ENCODE data around the gene FIZ1.

Gene FIZ1

DNA sequence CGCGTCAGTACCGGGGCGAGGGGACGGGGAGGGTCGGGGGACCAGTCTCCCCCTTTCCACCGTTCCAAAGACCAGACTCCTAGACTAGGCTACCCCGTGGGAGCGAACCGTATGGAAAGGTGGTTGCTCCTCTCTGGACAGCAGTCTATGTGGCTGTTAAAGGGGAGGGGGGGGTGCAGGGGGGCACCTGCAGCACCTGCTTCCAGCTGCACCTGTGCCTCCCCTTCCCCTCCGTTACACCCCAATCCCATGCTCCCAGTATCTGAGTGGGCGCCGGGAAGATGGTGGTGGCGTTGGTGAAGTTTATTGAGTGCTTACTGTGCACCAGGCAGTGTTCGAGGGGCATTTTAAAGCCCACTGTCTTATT is 1.3 kb upstream of the FIZ1 start:
- Histone ChIP-seq H3K4me1 (ENCODE audit: control insufficient read depth, insufficient read depth, low read depth, low read length) (peaks cover 17% of the 10 kb centered on the region), H2BK5ac (ENCODE audit: low read depth, low read length, poor library complexity, severe bottlenecking) (peak overlapping the region; percentile 35), H2BK15ac (ENCODE audit: low read depth, poor library complexity, severe bottlenecking) (peak overlapping the region; percentile 70), H3K36me3 (ENCODE audit: control insufficient read depth in 1 of 2, insufficient read depth in 2 of 2, low read depth in 1 of 2, low read length in 2 of 2) (peaks cover 17 to 36% of the 10 kb centered on the region in 2 experiments), H2AK5ac (ENCODE audit: low read length, severe bottlenecking) (peak overlapping the region; percentile 11), H3K27ac (ENCODE audit: low read length, poor library complexity, severe bottlenecking) (peak overlapping the region; percentile 41), H3K79me1 (replicated peaks; ENCODE audit: low read length, poor library complexity, severe bottlenecking) (peaks cover 40% of the 10 kb centered on the region), H2AFZ (ENCODE audit: low read depth, low read length) (no peak overlapping the region), H3K9me3 (ENCODE audit: control insufficient read depth, low read length) (no peaks in the 10 kb centered on the region), H3K4ac (ENCODE audit: low read depth in 1 of 2, low read length in 2 of 2) (peak overlapping the region; percentile 73 to 99), H3K18ac (ENCODE audit: low read depth in 1 of 2, low read length in 2 of 2) (peak overlapping the region; percentile 85 to 88), H3K4me2 (ENCODE audit: low read length, poor library complexity, severe bottlenecking) (peak overlapping the region; percentile 86), H3K27me3 (ENCODE audit: control insufficient read depth in 1 of 2, insufficient read depth in 1 of 2, low read length in 2 of 2) (no peaks in the 10 kb centered on the region), H2BK12ac (ENCODE audit: low read length in 2 of 2) (peak overlapping the region; percentile 37 to 75), H4K8ac (ENCODE audit: low read length) (peak overlapping the region; percentile 92), H4K91ac (ENCODE audit: low read length) (peak overlapping the region; percentile 95), H3K23ac (ENCODE audit: low read length in 2 of 2) (peak overlapping the region in 1 of 2 experiments; percentile 73), H2BK120ac (ENCODE audit: low read depth, low read length) (peak overlapping the region; percentile 90), H3K9ac (ENCODE audit: low read length) (peak overlapping the region; percentile 84), H3K4me3 (ENCODE audit: insufficient read depth in 1 of 2, low read depth in 1 of 2, low read length in 2 of 2) (peak overlapping the region; percentile 80 to 87), H3K14ac (ENCODE audit: low read length in 2 of 2) (peak overlapping the region in 1 of 2 experiments; percentile 87)
- WGBS, result 45% methylated on average over 4 of the region's 15 CpGs
- DNase-seq, result no peak

DNA sequence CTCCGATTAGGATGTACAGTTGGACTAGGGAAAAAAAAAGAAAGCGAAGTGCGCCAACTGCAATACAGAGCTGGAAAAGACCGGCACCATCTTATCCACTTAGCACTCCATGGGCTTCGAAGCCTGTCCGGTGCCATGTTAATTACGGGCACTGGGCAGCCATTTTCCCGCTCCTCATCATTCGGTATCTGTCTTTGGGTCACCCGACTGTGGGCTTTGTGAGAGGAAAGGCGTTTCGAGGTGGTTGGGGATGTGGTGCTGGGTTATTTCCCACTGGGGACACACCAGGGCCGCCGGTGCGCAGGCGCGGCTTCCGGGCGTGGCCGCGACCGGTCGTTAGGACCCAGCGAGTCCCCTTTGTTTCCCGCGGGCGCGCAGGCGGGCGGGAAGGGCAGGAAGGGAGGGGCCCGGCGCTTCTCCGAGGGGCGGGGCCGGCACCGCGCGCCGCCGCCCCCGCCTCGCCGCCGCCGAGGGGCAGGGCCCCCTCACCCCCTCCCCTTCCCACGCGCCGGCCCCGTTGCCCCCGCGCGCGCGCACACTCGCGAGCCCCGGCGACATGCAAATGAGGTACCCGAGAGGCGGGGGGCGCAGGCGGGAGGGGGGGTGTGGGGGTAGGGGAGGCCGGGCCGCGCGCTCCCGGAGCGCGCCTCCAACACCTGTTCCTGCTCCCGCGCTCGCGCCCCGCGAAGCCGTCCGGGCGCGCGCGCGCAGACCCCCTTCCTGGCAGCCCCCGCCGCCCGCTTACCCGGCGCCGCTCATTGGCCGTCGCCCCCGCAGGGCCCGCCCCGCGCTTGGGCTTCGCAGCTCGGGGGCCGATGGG is 735 bp upstream of the FIZ1 start, which contains the start of gene ZNF524:
Gene ZNF524, plus strand, starts transcription at position 447 of the 820 bp plus-strand sequence. CDS start 1,825 bp downstream, outside the sequence.
- peaks cover 42% of the 10 kb centered on the region for H3K79me1 ChIP-seq (replicated peaks; ENCODE audit: low read length, poor library complexity, severe bottlenecking)
- H3K9ac ChIP-seq (ENCODE audit: low read length), result peak within 1 kb of the TSS; percentile 99
- peak within 1 kb of the TSS; percentile 97 for H3K27ac ChIP-seq (ENCODE audit: low read length, poor library complexity, severe bottlenecking)
- peak; percentile 96 for DNase-seq
- peak within 1 kb of the TSS in 1 of 2 experiments; percentile 91 for H3K14ac ChIP-seq (ENCODE audit: low read length in 2 of 2)
- peak within 1 kb of the TSS; percentile 99 for H2BK15ac ChIP-seq (ENCODE audit: low read depth, poor library complexity, severe bottlenecking)
- peak within 1 kb of the TSS; percentile 97 for H2BK5ac ChIP-seq (ENCODE audit: low read depth, low read length, poor library complexity, severe bottlenecking)
- H2AFZ ChIP-seq (ENCODE audit: low read depth, low read length), result peak within 1 kb of the TSS; percentile 85
- H4K91ac ChIP-seq (ENCODE audit: low read length), result peak within 1 kb of the TSS; percentile 100
- H3K4me2 ChIP-seq (ENCODE audit: low read length, poor library complexity, severe bottlenecking), result peak within 1 kb of the TSS; percentile 86
- no peaks in the 10 kb centered on the region for H3K9me3 ChIP-seq (ENCODE audit: control insufficient read depth, low read length)
- H4K8ac ChIP-seq (ENCODE audit: low read length), result peak within 1 kb of the TSS; percentile 99
- H3K4me1 ChIP-seq (ENCODE audit: control insufficient read depth, insufficient read depth, low read depth, low read length), result peaks cover 17% of the 10 kb centered on the region
- peak within 1 kb of the TSS; percentile 97 for H2BK120ac ChIP-seq (ENCODE audit: low read depth, low read length)
- peak within 1 kb of the TSS; percentile 92 for H2AK5ac ChIP-seq (ENCODE audit: low read length, severe bottlenecking)
- peak within 1 kb of the TSS; percentile 70 to 75 for H2BK12ac ChIP-seq (ENCODE audit: low read length in 2 of 2)
- 0% methylated on average over 33 of the region's 97 CpGs for WGBS
- H3K36me3 ChIP-seq (ENCODE audit: control insufficient read depth in 1 of 2, insufficient read depth in 2 of 2, low read depth in 1 of 2, low read length in 2 of 2), result peaks cover 23 to 42% of the 10 kb centered on the region in 2 experiments
- peak within 1 kb of the TSS; percentile 98 to 99 for H3K4ac ChIP-seq (ENCODE audit: low read depth in 1 of 2, low read length in 2 of 2)
- H3K18ac ChIP-seq (ENCODE audit: low read depth in 1 of 2, low read length in 2 of 2), result peak within 1 kb of the TSS; percentile 97 to 100
- H3K4me3 ChIP-seq (ENCODE audit: insufficient read depth in 1 of 2, low read depth in 1 of 2, low read length in 2 of 2), result peak within 1 kb of the TSS; percentile 80 to 98
- H3K23ac ChIP-seq (ENCODE audit: low read length in 2 of 2), result peak within 1 kb of the TSS in 1 of 2 experiments; percentile 73
- no peaks in the 10 kb centered on the region for H3K27me3 ChIP-seq (ENCODE audit: control insufficient read depth in 1 of 2, insufficient read depth in 1 of 2, low read length in 2 of 2)

DNA sequence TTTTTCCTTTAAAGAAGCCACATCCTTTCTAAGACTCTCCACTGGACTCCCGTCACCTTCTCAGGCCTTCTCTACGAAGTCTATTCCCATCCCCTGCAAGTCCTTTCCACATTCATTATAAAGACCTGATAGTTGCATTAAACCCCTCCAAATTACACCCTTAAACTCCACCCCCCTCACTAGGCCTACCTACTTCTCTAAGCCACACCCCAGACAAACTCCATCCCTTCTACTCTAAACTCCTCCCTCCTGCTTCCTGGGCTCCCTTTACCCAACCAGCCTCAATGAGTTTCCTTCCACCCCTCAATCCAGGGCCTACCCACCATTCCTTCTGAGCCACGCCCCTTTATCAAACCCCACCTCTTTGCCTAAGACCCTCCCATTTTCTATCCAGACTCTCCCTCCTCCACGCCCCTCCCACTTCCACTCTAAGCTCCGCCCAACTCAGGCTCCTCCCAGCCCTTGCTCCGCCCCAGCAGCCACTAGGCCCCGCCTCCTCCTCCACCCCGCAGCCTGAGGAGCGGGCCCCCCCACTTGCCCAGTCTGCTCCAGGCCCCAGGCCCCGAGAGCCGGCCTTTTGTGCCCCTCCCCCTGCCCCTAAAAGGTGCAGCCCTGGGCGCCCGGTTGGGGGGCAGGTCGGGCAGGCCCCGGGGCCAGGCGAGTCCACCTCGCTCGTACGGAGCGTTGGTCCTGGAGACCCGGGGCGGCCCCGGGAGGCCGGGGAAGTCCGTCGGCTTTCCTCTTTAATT is 424 bp downstream of the FIZ1 start:
- H4K8ac ChIP-seq (ENCODE audit: low read length), result peak overlapping the region; percentile 94
- no peak overlapping the region for H2BK12ac ChIP-seq (ENCODE audit: low read length in 2 of 2)
- H3K9ac ChIP-seq (ENCODE audit: low read length), result peak overlapping the region; percentile 99
- DNase-seq, result peak; percentile 97
- H3K9me3 ChIP-seq (ENCODE audit: control insufficient read depth, low read length), result no peaks in the 10 kb centered on the region
- H3K4me2 ChIP-seq (ENCODE audit: low read length, poor library complexity, severe bottlenecking), result no peak overlapping the region
- peak overlapping the region; percentile 58 for H2AK5ac ChIP-seq (ENCODE audit: low read length, severe bottlenecking)
- H4K91ac ChIP-seq (ENCODE audit: low read length), result peak overlapping the region; percentile 94
- peak overlapping the region; percentile 70 to 98 for H3K4me3 ChIP-seq (ENCODE audit: insufficient read depth in 1 of 2, low read depth in 1 of 2, low read length in 2 of 2)
- no peaks in the 10 kb centered on the region for H3K27me3 ChIP-seq (ENCODE audit: control insufficient read depth in 1 of 2, insufficient read depth in 1 of 2, low read length in 2 of 2)
- peaks cover 29 to 49% of the 10 kb centered on the region in 2 experiments for H3K36me3 ChIP-seq (ENCODE audit: control insufficient read depth in 1 of 2, insufficient read depth in 2 of 2, low read depth in 1 of 2, low read length in 2 of 2)
- H2BK15ac ChIP-seq (ENCODE audit: low read depth, poor library complexity, severe bottlenecking), result no peak overlapping the region
- peaks cover 42% of the 10 kb centered on the region for H3K79me1 ChIP-seq (replicated peaks; ENCODE audit: low read length, poor library complexity, severe bottlenecking)
- peak overlapping the region; percentile 60 for H3K27ac ChIP-seq (ENCODE audit: low read length, poor library complexity, severe bottlenecking)
- H2BK120ac ChIP-seq (ENCODE audit: low read depth, low read length), result peak overlapping the region; percentile 97
- WGBS, result 7% methylated on average over 26 of the region's 26 CpGs
- H3K14ac ChIP-seq (ENCODE audit: low read length in 2 of 2), result no peak overlapping the region
- no peak overlapping the region for H3K23ac ChIP-seq (ENCODE audit: low read length in 2 of 2)
- H3K4me1 ChIP-seq (ENCODE audit: control insufficient read depth, insufficient read depth, low read depth, low read length), result peaks cover 15% of the 10 kb centered on the region
- peak overlapping the region; percentile 61 to 71 for H3K18ac ChIP-seq (ENCODE audit: low read depth in 1 of 2, low read length in 2 of 2)
- H2BK5ac ChIP-seq (ENCODE audit: low read depth, low read length, poor library complexity, severe bottlenecking), result peak overlapping the region; percentile 97
- peak overlapping the region; percentile 83 to 98 for H3K4ac ChIP-seq (ENCODE audit: low read depth in 1 of 2, low read length in 2 of 2)
- no peak overlapping the region for H2AFZ ChIP-seq (ENCODE audit: low read depth, low read length)

DNA sequence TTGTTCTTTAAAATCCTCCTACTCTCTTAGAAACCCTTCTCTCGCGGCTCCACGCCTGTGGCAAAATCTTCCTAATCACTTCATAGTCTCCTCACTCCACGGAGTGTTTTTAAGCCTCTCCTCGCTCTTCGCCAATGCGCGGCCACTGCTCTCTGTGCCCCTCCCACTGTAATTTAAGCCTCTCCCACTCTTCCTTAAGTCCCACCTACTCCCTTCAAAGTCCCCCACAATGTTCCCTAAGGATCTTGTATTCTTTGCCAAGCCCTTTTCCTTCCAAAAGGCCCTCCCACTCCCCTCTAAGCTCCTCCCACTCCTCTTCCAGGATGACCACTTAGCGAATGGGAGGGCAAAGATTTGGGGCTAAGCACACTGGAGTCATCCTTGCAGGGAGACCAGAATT is 1.3 kb downstream of the FIZ1 start:
- H3K27me3 ChIP-seq (ENCODE audit: control insufficient read depth in 1 of 2, insufficient read depth in 1 of 2, low read length in 2 of 2), result no peaks in the 10 kb centered on the region
- 88% methylated on average over 8 of the region's 9 CpGs for WGBS
- no peak overlapping the region for H3K9ac ChIP-seq (ENCODE audit: low read length)
- H3K18ac ChIP-seq (ENCODE audit: low read depth in 1 of 2, low read length in 2 of 2), result no peak overlapping the region
- no peak overlapping the region for H4K91ac ChIP-seq (ENCODE audit: low read length)
- H3K4ac ChIP-seq (ENCODE audit: low read depth in 1 of 2, low read length in 2 of 2), result no peak overlapping the region
- peak overlapping the region in 1 of 2 experiments; percentile 98 for H3K4me3 ChIP-seq (ENCODE audit: insufficient read depth in 1 of 2, low read depth in 1 of 2, low read length in 2 of 2)
- no peak overlapping the region for H3K23ac ChIP-seq (ENCODE audit: low read length in 2 of 2)
- peaks cover 15% of the 10 kb centered on the region for H3K4me1 ChIP-seq (ENCODE audit: control insufficient read depth, insufficient read depth, low read depth, low read length)
- H3K79me1 ChIP-seq (replicated peaks; ENCODE audit: low read length, poor library complexity, severe bottlenecking), result peaks cover 43% of the 10 kb centered on the region
- H2BK120ac ChIP-seq (ENCODE audit: low read depth, low read length), result no peak overlapping the region
- peak overlapping the region; percentile 74 for H2AK5ac ChIP-seq (ENCODE audit: low read length, severe bottlenecking)
- no peak overlapping the region for H3K27ac ChIP-seq (ENCODE audit: low read length, poor library complexity, severe bottlenecking)
- no peak overlapping the region for H3K14ac ChIP-seq (ENCODE audit: low read length in 2 of 2)
- H3K4me2 ChIP-seq (ENCODE audit: low read length, poor library complexity, severe bottlenecking), result no peak overlapping the region
- DNase-seq, result no peak
- H4K8ac ChIP-seq (ENCODE audit: low read length), result no peak overlapping the region
- no peak overlapping the region for H2AFZ ChIP-seq (ENCODE audit: low read depth, low read length)
- H3K36me3 ChIP-seq (ENCODE audit: control insufficient read depth in 1 of 2, insufficient read depth in 2 of 2, low read depth in 1 of 2, low read length in 2 of 2), result peaks cover 34 to 53% of the 10 kb centered on the region in 2 experiments
- H3K9me3 ChIP-seq (ENCODE audit: control insufficient read depth, low read length), result no peaks in the 10 kb centered on the region
- H2BK5ac ChIP-seq (ENCODE audit: low read depth, low read length, poor library complexity, severe bottlenecking), result no peak overlapping the region
- no peak overlapping the region for H2BK12ac ChIP-seq (ENCODE audit: low read length in 2 of 2)
- no peak overlapping the region for H2BK15ac ChIP-seq (ENCODE audit: low read depth, poor library complexity, severe bottlenecking)
